Fibroblast of lung (primary cell): ENCODE measurements around the gene PACRG.

Experiments used
- EZH2 ChIP-seq: IDR thresholded peaks from 2 replicates; pipeline ENCODE4 v1.5.1; 2012; ENCODE audit warnings: low read length, control low read depth, mild to moderate bottlenecking; ENCODE audit errors: missing control alignments
- TF ChIP-seq, protein P1 (sequence below), 2 donors: IDR thresholded peaks in 1 of 2; conservative IDR thresholded peaks in 1 of 2; 1 replicate in 1 of 2; 2 replicates in 1 of 2; pipeline ENCODE4 v1.5.1; 2011 to 2012; ENCODE audit warnings: low read length in 2 of 2, control low read depth in 1 of 2, inconsistent platforms in 1 of 2, low read depth in 1 of 2, mild to moderate bottlenecking in 1 of 2

DNA sequence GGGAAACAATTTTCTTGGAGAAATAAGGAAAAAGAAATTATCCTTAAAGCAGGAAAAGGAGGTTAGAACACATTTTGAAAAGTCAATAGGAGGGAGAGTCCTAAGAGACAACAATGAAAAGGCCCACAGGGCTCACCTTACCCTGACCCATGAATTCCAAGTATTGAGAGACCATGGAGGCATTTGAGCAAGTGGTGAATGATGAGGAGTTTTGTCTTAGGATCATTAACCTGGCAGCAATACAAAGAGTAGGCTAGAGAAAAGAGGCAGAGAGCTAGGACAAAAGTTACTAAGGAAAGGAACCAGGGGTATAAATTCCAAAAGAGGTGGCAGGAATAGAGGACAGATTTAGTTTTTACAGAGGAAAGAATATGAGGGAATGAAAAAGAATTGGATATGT lies 44.7 kb downstream of the PACRG start:
- no peak for TF ChIP-seq EZH2
- TF ChIP-seq, protein P1, sequence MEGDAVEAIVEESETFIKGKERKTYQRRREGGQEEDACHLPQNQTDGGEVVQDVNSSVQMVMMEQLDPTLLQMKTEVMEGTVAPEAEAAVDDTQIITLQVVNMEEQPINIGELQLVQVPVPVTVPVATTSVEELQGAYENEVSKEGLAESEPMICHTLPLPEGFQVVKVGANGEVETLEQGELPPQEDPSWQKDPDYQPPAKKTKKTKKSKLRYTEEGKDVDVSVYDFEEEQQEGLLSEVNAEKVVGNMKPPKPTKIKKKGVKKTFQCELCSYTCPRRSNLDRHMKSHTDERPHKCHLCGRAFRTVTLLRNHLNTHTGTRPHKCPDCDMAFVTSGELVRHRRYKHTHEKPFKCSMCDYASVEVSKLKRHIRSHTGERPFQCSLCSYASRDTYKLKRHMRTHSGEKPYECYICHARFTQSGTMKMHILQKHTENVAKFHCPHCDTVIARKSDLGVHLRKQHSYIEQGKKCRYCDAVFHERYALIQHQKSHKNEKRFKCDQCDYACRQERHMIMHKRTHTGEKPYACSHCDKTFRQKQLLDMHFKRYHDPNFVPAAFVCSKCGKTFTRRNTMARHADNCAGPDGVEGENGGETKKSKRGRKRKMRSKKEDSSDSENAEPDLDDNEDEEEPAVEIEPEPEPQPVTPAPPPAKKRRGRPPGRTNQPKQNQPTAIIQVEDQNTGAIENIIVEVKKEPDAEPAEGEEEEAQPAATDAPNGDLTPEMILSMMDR (conservative IDR thresholded peaks at IDR 0.05 in 1 of 2, IDR thresholded peaks at IDR 0.05 in 1 of 2; ENCODE audit: low read depth in 1 of 2, low read length in 2 of 2), result no peak
